Measurements from ENCODE around the gene CCDC70. TPM values are rescaled to one million over a fixed set of nuclear protein-coding genes. Genes with fewer than 3 reads are reported as not detected.

Gene CCDC70
- total and polyA plus RNA-seq, 2 of the 8 experiments (the other 6 are each of a cell fraction or from before 2014, with no cell fraction given): not detected

GRCh38 chr13:51822106-51822815, 39.5 kb upstream of the CCDC70 start:
- Histone ChIP-seq H3K9ac (replicated peaks in 1 of 4; ENCODE audit: extremely low read depth in 1 of 4, low read depth in 3 of 4, low read length in 3 of 4) (no peak overlapping the region), H3K27me3 (replicated peaks in 1 of 4; ENCODE audit: control insufficient read depth in 3 of 4, extremely low read depth in 1 of 4, insufficient read depth in 3 of 4, low read length in 3 of 4) (peaks cover 0 to 3% (median 1%) of the 10 kb centered on the region in 4 experiments; a peak in 2 of 7 replicates), H3K4me2 (ENCODE audit: insufficient read depth in 1 of 2, low read depth in 2 of 2, low read length in 2 of 2) (no peak overlapping the region), H3K23ac (ENCODE audit: insufficient read length) (no peak overlapping the region), H3K9me3 (ENCODE audit: insufficient read depth in 2 of 2, low read depth in 1 of 2, low read length in 1 of 2) (no peaks in the 10 kb centered on the region), H3K79me2 (ENCODE audit: control insufficient read depth in 1 of 2, insufficient read depth in 2 of 2, low read length in 2 of 2) (no peaks in the 10 kb centered on the region), H3K4me1 (replicated peaks in 1 of 4; ENCODE audit: control insufficient read depth in 3 of 4, insufficient read depth in 4 of 4, low read length in 3 of 4) (peaks cover 0 to 10% (median 5%) of the 10 kb centered on the region in 4 experiments; a peak in 5 of 7 replicates), H3K4ac (replicated peaks; ENCODE audit: insufficient read length, low read depth, low read length) (no peak overlapping the region), H4K91ac (replicated peaks; ENCODE audit: insufficient read length, low read length) (no peak overlapping the region), H2BK12ac (ENCODE audit: low read depth, low read length) (no peak overlapping the region), H3K36me3 (ENCODE audit: control insufficient read depth in 2 of 4, insufficient read depth in 4 of 4, low read length in 3 of 4) (no peaks in the 10 kb centered on the region), H4K5ac (ENCODE audit: insufficient read length, low read depth, low read length) (no peak overlapping the region), H4K20me1 (replicated peaks in 1 of 2; ENCODE audit: control insufficient read depth in 1 of 2, insufficient read depth in 2 of 2, low read length in 2 of 2) (no peaks in the 10 kb centered on the region), H2BK20ac (ENCODE audit: low read length) (no peak overlapping the region), H3K79me1 (ENCODE audit: low read depth, low read length) (no peaks in the 10 kb centered on the region), H2AK5ac (ENCODE audit: low read depth, low read length) (no peak overlapping the region), H4K8ac (ENCODE audit: extremely low read depth, insufficient read depth, low read length) (no peak overlapping the region), H3K27ac (ENCODE audit: low read depth, low read length) (no peak overlapping the region), H2BK120ac (replicated peaks; ENCODE audit: low read depth, low read length) (no peak overlapping the region), H3K18ac (ENCODE audit: extremely low read depth, low read length) (no peak overlapping the region), H3K23me2 (ENCODE audit: low read depth, low read length) (no peaks in the 10 kb centered on the region), H2AFZ (ENCODE audit: low read length) (no peak overlapping the region), H2BK15ac (ENCODE audit: low read length) (no peak overlapping the region), H3K4me3 (ENCODE audit: extremely low read depth in 1 of 4, insufficient read depth in 2 of 4, low read depth in 3 of 4, low read length in 4 of 4) (no peak overlapping the region), H3K56ac (replicated peaks; ENCODE audit: insufficient read length, low read depth, low read length) (no peak overlapping the region), H2BK5ac (ENCODE audit: low read depth, low read length) (no peak overlapping the region), H3K14ac (ENCODE audit: insufficient read length) (no peak overlapping the region)
- WGBS, 2 experiments (ENCODE audit: extremely low coverage in 1 of 2, insufficient coverage in 1 of 2, insufficient read length in 1 of 2, insufficient replicate concordance in 2 of 2, low coverage in 1 of 2, low lambda C conversion rate in 2 of 2, missing lambda C conversion rate in 1 of 2): 88% methylated on average over 13 of the region's 13 CpGs; no CpG with 5 or more reads in 1 of the 2 experiments
- ChIA-PET CTCF (ENCODE audit: partially characterized antibody) (interaction anchor here (1.3 to 11.2 kb wide), 5 partner anchors 10 to 387 kb away, joined by 3 to 98 read pairs (median 8); partner anchors contain the start of gene TMEM272), POLR2A (ENCODE audit: partially characterized antibody) (interaction anchor here (0.9 to 1.1 kb wide), 2 partner anchors 369 to 370 kb away, joined by 3 read pairs; partner anchors contain the start of gene INTS6)
- DNase-seq (ENCODE audit: low read depth in 1 of 2, low spot score in 2 of 2): no peak
- TF ChIP-seq BACH1 (IDR thresholded peaks at IDR 0.05; ENCODE audit: low read length) (no peak), SP1 (IDR thresholded peaks at IDR 0.05; ENCODE audit: low read depth, low read length) (no peak), ASH2L (IDR thresholded peaks at IDR 0.05; ENCODE audit: low read length) (no peak), POU5F1 (IDR thresholded peaks at IDR 0.05; ENCODE audit: low read depth, low read length) (no peak), BRCA1 (IDR thresholded peaks at IDR 0.05; ENCODE audit: low read depth, low read length) (no peak), SP2 (IDR thresholded peaks at IDR 0.05; ENCODE audit: low read length) (no peak)
- FAIRE-seq: no peak

Data from H1 (cell line).